ENCODE measurements around the gene PLK2.

Gene PLK2

DNA sequence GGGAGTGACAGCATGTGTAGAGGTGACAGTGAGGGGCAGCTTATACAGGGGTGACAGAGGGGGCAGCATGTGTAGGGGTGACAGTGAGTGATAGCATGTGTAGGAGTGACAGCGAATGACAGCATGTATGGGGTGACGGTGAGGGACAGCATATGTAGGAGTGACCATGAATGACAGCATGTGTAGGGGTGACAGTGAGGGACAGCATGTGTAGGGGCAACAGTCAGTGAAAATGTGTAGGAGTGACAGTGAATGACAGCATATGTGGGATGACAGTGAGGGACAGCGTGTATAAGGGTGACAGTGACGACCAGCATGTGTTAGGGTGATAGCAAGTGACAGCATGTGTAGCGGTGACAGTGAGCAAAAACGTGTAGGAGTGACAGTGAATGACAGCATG lies 21.9 kb upstream of the PLK2 start:
- intact Hi-C loops (cut with DNase I): no loop called here
- no peak for DNase-seq

DNA sequence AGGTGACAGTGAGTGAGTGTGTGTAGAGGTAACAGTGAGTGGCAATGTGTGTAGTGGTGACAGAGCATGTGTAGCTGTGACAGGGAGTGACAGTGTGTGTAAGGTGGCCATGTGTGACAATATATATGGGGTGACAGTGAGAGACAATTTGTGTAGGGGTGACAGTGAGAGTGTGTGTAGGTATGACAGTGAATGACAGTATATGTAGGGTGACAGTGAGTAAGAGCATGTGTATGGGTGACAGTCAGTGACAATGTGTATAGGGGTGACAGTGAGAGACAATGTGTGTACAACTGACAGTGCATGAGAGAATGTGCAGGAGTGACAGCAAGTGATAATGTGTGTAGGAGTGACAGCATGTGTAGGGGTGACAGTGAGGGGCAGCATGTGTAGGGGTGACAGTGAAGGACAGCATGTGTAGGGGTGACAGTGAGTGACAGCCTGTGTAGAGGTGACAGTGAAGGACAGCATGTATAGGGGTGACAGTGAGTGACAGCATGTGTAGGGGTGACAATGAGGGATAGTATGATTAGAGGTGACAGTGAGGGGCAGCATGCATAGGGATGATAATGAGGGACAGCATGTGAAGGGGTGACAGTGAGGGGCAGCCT lies 21.3 kb upstream of the PLK2 start:
- intact Hi-C loops (cut with DNase I): no loop called here
- no peak for DNase-seq

DNA sequence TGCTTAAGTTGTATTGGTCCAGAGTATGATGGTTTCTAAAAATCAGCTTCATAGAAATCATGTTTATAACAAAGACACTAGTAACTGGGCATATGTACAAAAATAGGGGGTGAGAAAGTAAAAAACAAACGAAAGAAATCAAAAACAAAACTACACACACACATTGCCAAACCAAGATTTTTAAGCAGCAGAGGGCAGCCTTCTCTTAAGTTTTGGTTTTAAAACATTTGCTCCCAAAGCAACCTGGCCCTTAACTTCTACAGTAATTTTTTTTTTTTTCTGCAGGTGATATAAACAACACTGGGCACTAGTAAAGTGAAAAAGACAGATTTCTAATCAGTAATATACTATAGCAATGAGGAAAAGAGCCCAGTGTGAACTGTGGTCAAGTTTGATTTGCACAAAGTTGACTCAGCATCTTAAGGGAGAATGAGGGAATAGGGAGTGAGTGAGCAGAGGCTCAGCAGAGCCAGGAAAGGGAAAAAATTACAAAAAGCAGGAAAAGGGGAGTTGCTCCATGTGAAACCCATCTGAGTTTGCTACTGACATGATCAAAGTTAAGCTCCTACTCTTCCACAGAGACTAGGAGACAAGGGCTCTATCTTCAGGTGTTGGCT lies 18.0 kb upstream of the PLK2 start:
- DNase-seq: no peak
- intact Hi-C loops (cut with DNase I): loop anchor here (5.0 kb wide), 2 partner anchors 374 to 529 kb away; no protein-coding TSS in a partner anchor

DNA sequence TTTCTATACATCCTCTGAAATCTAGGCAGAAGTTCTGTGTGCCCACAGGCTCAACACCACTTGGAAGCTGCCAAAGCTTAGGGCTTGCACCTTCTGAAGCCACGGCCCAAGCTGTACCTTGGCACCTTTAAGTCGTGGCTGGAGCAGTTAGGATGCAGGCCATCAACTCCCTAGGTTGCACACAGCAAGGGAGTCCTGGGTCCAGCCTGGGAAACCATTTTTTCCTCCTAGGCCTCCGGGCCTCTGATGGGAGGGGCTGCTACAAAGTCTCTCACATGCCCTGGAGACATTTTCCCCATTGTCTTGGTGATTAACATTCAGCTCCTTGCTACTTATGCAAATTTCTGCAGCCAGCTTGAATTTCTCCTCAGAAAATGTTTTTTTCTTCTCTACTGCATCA lies 15.5 kb upstream of the PLK2 start:
- no peak for DNase-seq
- intact Hi-C loops (cut with DNase I): loop anchor here (5.0 kb wide), 2 partner anchors 377 to 532 kb away; no protein-coding TSS in a partner anchor

DNA sequence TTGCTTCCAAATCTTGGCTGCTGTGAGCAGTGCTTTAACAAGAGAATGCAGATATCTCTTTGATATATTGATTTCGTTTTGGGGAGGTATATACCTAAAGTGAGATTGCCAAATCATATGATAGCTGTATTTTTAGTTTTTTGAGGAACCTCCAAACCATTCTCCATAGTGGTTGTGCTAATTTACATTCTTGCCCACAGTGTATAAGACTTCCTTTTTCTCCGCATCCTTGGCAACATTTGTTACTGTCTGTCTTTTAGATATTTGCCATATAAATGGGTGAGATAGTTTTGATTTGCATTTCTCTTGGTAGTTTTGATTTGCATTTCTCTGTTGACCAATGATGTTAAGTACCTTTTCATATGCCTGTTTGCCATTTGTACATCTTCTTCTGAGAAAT lies 10.0 kb upstream of the PLK2 start:
- DNase-seq: no peak
- intact Hi-C loops (cut with DNase I): no loop called here

DNA sequence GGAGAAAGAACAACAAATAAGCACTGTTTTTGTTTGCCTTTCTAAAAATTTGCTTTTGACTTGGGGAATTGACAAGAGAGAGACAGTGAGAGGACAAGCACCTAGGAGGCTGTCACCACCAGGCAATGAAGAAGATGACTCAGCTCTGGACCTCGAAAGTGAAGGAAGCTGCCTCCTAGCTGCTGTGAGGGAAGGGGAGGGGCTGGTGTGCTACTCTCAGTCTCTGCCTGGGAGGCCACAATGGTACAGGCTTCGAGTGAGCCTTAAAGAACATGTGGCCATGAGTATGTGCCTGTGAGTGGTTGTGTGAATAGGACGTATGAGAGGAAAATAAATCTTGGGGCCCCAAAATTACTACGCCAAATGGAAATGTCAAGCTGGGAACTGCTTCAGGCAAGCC lies 7.1 kb upstream of the PLK2 start:
- intact Hi-C loops (cut with DNase I): no loop called here

DNA sequence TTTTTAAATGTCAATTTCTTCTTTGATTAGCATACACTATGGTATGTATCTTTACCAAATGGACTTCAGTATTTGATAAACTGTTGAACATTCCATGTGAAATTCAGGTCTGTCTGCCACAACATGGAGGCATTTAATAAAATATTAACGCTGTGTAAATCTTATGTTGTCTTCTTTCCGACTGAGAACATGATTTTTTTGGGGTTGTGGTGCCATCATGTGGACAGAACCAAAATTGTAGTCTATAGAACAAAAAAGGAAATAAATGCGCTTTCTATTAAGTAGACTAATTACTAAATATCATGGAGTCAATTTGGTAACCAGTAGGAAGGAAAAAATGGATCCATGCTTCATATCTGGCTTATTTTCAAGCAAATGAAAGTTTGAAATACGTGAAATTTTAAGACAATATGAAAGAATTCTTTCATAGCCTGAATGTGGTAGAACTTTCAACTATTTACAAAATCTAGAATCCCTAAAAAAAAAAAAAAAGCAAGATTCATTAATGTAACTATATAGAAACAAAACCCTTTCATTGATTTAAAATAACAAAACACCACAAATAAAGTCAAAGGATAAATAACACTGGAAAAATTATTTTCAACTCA lies 2.8 kb upstream of the PLK2 start:
- DNase-seq: peak in 1 of 10 donors; percentile 37
- intact Hi-C loops (cut with DNase I): loop anchor here (5.0 kb wide), 1 partner anchor 575 kb away; no protein-coding TSS in a partner anchor

More for the DNA sequence above, 7.1 kb upstream of the PLK2 start:
- no peak for DNase-seq

DNA sequence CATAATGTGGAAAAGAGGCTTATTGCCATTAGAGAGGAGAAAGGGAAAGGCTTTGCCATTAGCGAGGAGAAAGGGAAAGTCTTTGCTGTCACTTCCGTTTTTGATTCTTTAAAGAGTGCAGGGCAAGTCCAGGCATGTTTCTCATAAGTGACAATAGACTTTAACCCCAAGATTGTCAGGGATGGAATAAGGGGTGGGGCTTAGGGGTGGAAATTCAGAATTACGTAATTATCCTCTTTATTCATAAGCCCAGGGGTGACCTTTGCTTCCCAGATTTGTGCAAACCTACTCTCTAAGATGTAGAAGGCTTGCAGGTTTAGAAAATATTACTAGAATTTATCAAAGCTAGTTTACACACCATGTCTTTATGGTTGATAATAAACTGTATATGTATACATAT lies 2.3 kb upstream of the PLK2 start:
- intact Hi-C loops (cut with DNase I): loop anchor here (5.0 kb wide), 1 partner anchor 575 kb away; no protein-coding TSS in a partner anchor

DNA sequence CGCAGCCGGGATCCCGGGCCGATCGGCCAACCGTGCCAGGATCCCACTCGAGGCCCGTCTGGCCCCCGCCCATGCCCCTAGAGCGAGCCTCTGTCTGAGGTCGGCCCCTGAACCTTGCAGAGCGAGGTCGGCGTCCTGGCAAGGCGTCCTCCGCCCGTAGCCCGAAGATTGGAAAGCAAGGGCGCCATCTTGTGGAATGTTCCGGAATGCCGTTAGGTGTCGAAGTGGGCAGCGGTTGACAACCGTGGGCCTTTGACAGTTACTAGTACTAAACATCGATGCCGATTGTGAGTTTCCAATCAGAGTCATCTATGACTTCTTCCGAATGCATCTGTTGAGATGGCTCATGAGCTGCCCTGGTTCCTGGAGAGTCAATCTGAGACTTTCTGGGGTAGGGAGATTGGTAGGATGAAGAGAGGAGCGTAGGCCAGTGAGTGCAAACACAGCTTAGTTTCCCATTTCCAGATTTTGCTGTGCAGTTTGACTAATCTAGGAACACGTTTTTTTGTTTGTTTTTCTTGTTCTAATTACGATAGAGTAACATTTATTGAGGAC lies 923 bp upstream of the PLK2 start:
- intact Hi-C loops (cut with DNase I): loop anchor here (1.0 to 5.0 kb wide), 4 partner anchors 574 to 1162 kb away; no protein-coding TSS in a partner anchor

More for the DNA sequence above, 2.3 kb upstream of the PLK2 start:
- DNase-seq: no peak

DNA sequence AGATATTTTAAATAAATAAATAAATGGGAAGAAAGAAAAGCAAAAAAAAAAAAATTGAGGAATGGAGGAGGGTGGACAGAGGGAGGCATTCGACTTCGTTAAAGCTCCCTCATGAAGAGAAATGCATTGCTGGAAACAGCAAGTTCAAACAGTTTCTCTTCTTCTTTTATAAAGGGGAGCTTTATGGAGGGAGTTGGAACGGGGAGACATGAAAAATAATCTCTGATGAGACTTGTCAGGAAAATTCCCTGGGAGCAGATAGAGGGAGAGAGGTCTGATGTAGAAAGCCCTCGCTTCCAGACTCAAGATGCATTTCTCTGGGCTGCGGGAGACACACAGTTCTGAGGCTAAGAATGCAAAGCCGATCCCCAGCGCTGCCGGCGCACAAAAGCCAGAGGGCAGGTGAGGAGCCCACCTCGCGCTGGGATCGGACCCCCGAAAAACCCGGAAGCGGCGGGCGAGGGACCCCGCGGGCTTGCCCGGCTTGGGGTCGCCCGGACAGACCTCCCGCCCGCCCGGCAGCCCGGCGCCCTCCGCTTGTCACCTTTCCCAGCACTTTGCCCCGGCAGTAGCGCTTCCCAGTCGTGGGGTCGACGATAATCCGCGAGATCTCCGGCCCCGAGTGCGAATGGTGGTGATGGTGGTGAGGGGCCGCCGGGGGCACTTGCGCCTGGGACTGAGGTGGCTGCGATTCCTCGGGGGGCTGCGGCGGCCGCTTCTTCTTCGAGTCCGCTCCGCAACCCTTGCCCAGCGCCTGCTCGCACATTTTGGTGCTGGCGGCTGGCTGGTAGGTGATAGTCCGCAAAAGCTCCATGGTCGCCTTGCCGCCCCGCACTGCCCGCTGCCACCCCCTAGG lies 512 bp downstream of the PLK2 start:
- peak in 7 of 10 donors; percentile 18 to 84 (median 23) for DNase-seq
- intact Hi-C loops (cut with DNase I): loop anchor here (1.0 to 5.0 kb wide), 4 partner anchors 572 to 1160 kb away; no protein-coding TSS in a partner anchor

More for the DNA sequence above, 923 bp upstream of the PLK2 start:
- DNase-seq: peak; percentile 79 to 98 (median 93)

DNA sequence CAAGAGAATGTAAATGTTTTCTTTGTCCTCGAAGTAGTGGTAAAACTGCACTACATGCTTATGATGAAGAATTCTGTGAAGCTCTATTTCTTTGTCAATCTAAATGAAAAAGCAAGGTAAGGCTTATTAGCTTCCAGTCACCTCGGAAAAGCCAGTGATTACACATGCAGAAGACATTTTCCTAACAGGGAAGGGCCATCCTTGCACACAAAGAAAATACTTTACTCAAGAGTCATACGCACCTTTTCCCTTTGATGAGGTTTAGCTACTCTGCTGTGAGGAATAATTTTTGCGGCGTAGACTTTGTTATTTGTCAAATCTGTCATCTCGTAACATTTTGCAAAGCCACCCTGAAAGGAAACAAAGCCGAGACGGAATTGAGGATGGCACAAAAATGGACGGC lies 1.1 kb downstream of the PLK2 start:
- intact Hi-C loops (cut with DNase I): no loop called here
- no peak for DNase-seq

DNA sequence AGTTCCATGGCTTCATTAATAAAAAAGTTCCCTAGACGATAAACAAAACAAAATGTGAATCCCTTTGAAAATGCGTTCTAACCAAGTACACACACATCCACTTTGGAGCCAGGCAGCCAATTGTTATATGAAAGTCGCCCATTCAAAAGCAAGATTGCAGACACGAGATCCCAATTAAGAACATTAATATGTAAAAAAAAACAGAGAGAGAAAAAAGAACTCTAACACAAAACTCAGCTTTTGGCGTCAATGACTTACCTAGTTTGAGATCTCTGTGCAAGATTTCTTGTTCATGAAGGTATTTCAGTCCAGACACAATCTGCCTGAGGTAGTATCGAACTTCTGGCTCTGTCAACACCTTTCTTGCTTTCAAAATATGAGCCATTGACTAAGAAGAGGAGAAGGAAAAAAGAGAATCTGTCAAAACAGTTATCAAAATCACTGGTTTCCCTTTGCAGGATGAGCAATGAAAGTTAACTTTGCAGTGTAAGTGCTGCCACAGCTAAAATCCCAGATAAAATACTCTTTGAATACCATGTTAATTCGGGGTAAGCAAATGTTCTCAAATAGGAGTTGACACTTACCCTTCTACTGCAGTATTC lies 1.6 kb downstream of the PLK2 start:
- intact Hi-C loops (cut with DNase I): no loop called here

DNA sequence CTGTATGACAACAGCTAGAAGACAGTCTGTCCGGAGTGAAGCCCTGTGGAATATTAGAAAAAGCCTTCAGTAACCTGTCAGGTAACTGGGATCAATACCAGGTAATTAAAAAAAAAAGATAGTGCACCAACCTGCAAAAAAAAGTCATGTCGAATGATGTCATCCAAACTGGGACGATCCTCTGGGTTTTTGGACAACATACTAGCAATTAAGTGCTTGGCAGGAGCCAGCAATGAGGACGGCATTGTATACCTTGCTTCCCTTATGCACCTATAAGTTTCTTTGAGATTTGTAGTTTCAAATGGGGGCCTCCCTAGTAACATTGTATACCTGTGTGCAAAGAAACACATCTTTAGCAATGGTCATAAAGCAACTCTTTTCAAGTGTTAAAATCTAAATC lies 2.8 kb downstream of the PLK2 start:
- intact Hi-C loops (cut with DNase I): no loop called here
- no peak for DNase-seq

More for the DNA sequence above, 1.6 kb downstream of the PLK2 start:
- no peak for DNase-seq

DNA sequence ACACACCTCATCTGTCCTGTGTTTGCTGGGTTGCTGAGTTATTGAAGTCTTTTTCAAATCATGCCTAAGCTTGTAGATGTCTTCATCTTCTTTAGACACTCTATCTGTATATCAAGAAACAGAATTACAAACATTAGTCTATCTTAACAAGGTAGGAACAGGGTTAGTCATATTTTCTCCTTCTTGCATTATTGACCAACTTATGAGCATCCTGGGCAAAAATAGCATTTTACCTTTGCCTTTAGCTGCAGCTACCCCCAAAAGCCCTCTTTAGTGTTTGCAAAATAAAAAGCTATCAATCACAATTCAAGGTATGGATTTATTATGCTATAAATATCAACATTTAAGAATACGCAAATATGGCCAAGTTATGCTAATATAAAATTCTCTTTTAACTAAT lies 3.4 kb downstream of the PLK2 start:
- DNase-seq: no peak
- intact Hi-C loops (cut with DNase I): no loop called here

DNA sequence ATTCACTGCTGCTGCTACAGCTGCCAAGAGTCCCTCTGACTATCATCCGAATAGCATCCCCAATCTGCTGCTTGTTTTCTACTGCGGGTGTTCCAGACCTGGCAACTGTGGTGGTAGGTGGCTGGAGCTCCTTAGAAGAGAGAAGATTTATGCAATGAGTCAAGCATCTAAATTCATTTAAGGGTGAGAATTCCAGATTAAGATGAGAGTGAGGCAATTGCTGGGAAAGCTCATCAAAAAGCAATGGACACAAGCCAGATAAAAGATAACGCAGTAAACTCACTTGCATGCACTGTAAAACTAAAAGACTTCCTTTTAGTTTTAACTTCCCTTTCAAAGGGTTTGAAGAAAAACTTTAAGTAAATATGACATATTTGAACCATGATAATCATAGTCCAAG lies 3.9 kb downstream of the PLK2 start:
- intact Hi-C loops (cut with DNase I): no loop called here
- peak in 6 of 10 donors; percentile 12 to 83 (median 64) for DNase-seq

DNA sequence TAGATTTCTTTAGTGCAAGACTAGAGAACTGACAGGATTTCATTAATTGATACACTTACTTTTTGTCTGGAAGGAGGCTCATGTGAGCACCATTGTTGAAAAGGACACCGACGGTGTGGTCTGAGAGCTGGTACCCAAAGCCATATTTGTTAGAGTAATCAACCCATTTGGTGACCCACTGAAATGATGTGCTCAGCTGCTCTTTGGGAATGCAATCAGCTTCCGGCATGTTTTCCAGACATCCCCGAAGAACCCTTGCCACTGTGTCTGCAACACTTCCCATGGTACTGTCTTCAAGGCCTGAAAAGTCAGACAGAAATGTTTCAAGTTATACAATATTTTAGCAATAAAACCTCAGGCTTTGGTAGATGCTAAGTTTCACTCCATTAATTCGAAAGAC lies 4.4 kb downstream of the PLK2 start:
- intact Hi-C loops (cut with DNase I): no loop called here
- DNase-seq: no peak

DNA sequence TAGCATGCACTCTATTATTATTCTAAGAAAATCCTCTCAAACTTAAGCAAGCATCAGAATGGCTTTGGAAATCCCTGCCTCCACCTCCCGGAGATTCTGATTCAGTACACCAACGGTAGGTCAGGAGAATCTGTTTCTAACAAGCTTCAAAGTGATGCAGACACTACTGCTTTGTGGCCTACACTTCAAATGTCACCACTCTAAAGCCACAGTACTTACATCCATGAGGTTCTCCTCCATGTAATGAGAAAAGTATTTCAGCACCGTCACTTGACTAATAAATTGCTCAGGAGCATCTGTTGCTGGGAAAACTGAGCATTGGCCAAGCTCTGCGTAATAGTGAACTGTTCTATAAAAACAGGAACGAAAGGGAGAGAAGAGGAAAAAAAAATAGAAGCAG lies 4.8 kb downstream of the PLK2 start:
- intact Hi-C loops (cut with DNase I): no loop called here
- no peak for DNase-seq

DNA sequence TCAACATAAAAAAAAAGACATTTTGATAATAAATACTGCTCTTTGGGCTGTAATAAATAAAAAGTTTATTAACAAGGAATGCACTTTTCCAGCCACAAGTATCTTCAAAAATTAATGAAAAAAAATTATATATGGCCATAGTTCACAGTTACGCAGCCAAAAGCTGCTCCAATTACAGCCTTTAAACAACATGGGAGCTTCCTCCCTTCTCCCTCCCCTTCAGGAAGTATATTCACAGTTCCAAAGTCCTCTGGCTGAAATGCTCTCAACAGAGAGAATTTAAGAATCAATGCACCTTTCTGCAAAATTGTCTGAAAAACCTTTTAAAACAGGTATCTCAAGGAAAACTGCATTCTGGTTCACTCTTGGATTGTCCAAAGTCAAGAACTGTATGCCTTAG lies 5.9 kb downstream of the PLK2 start:
- DNase-seq: no peak
- intact Hi-C loops (cut with DNase I): no loop called here

DNA sequence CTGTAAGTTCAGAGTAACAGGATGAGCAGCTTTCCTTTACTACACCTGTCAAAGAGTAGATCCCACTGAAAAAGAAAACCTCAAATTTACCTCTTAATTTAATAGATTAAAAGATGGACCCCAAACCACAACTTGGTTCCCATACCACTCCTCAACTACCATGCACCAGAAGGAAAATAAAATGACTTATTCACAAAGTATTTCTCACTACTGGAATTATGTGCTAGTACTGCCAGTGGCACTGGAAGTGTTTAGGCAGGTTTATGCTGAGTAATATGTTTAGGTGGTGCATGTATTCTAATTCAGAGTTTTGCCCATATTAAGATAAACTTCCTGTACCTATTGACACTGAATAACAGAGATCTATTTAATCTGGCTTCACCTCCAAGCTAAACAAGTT lies 6.6 kb downstream of the PLK2 start:
- intact Hi-C loops (cut with DNase I): no loop called here

More for the DNA sequence above, 6.6 kb downstream of the PLK2 start:
- no peak for DNase-seq

All from posterior cingulate gyrus (tissue), 11 donors.